Measurements from ENCODE around the gene NSUN2.
"Not testable (repeated sequence)": the region's sequence is repeated elsewhere in the genome, so short reads cannot be mapped to it uniquely, and the experiment has no call there.

The NSUN2 gene

GRCh38 chr5:6581559-6582426 lies 51.1 kb downstream of the NSUN2 start:
- DNase-seq: no peak

DNA sequence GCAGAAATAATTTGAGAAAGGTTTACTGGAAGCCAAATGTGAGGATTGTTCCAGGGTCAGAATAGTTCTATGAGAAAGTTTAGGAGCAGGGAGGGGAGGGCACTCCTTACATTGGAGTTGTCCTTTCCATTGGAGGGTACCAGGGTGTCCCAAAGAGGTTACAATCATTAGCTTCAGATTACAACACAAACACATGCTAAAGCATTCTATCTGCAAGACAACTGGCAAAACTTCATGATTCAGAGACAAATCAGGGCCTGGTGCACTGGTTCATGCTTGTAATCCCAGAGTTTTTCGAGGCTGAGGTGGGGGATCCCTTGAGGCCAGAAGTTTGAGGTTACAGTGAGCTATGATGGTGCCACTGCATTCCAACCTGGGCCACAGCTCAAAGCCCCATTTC lies 51.8 kb downstream of the NSUN2 start:
- no peak for DNase-seq

GRCh38 chr5:6579535-6579934 lies 53.3 kb downstream of the NSUN2 start:
- no peak for DNase-seq

- no peak for DNase-seq
These were observed 54.0 kb downstream of the NSUN2 start for GRCh38 chr5:6578676-6579343.

DNA sequence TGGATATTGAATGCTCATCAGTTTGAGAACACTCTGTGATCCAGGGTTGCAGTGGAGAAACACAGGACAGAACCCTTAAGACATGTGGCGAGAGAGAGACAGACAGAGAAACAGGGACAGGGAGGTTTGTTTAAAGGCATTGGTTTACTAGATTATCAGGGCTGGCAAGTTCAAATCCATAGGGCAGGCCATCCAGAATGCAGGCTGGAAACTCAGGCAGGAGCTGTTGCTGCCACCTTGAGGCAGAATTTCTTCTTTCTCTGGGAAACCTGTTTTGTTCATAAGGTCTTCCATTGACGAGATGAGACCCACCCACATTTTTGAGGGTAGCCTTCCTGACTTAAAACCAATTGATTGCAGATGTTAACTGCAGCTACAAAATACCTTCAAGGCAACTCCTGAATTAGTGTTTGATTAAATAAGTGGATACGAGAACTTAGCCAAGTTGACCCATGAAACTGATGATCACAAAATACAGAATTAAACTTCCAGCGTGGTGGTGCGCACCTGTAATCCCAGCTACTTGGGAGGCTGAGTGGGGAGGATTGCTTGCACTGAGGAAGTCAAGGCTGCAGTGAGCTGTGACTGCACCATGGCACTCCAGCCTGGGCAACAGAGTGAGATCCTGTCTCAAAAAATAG lies 55.9 kb downstream of the NSUN2 start:
- no peak for DNase-seq

- DNase-seq: no peak
These were observed 58.2 kb downstream of the NSUN2 start for GRCh38 chr5:6574537-6575245.

- DNase-seq: no peak
These were observed 58.7 kb downstream of the NSUN2 start for GRCh38 chr5:6574111-6574510.

- no peak for DNase-seq
These were observed 59.2 kb downstream of the NSUN2 start for GRCh38 chr5:6573651-6574101.

GRCh38 chr5:6572825-6573380 lies 59.9 kb downstream of the NSUN2 start:
- no peak for DNase-seq

DNA sequence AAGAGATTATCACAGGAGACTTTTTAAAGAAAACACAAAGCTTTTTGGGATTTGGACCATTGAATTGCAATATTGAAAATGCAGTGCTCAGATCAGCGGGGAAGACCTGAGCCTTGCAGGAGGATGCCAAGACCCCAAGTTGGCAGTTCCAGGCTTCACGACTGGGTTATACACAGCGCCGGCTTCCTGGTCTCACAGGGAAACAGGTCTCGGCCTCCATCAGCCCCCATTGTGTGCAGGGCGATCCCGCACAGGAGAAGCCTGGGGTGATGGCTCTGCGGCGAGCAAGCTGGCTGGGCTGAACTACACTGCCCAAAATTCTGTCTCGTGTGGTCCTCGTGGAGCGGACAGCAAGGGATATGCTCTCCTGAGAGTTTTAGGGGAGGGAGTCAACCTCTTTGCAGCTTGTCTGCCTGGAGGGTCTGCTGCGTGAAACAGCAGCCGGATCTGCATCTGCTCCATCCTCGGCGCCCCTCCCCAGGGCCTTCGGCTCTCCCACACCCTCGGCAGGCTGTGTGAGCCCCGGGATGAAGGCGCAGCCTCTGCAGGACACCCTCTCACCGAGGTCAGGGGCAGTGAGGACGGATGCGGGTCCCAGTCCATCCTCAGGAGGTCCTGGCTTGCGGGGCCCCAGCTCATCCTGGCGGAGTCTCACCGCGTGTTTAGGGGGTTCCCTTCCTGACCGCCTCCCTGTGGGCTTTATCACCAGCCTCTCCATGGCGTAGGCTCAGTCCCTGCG lies 60.6 kb downstream of the NSUN2 start:
- no peak for DNase-seq

GRCh38 chr5:6571607-6572006 lies 61.2 kb downstream of the NSUN2 start:
- DNase-seq: not testable (repeated sequence)

DNA sequence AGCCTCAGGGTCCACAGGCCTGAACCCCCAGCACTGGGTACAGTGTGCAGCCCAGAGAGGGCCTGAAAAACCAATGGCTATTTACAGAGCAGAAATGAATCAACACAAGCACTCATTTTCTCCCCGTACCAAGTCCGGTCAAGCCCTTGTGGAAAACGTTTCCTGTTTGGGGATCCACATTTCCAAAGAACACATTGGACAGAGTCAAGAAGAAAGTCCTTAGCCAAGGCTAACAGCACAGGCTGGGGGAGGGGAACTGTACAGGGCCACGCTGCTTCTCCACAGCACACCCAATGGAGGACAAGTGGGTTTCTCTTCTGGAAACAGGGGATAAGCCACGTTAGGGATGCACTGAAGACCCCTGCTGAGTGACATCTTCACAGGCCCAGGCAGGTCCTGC lies 62.3 kb downstream of the NSUN2 start:
- DNase-seq: no peak

- no peak for DNase-seq
These were observed 64.0 kb downstream of the NSUN2 start for GRCh38 chr5:6568889-6569288.

GRCh38 chr5:6568383-6568782 lies 64.5 kb downstream of the NSUN2 start:
- no peak for DNase-seq

GRCh38 chr5:6567835-6568234 lies 65.0 kb downstream of the NSUN2 start:
- DNase-seq: no peak

DNA sequence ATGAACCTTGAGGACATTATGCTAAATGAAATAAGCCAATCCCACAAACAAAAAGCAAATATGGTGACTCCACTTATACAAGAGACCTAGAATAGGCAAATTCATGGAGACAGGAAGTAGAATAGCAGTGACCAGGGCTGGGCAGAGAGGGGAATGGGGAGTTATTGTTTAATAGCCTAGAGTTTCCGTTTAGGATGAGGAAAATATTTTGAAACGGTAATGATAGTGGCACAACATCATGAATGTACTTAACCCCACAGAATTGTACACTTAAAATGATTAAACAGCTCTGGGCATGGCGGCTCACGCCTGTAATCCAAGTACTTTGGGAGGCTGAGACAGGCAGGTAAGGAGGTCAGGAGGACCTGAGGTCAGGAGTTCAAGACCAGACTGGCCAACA lies 65.8 kb downstream of the NSUN2 start:
- no peak for DNase-seq

GRCh38 chr5:6565492-6565891 lies 67.4 kb downstream of the NSUN2 start:
- DNase-seq: no peak

- DNase-seq: no peak
These were observed 74.9 kb downstream of the NSUN2 start for GRCh38 chr5:6557807-6558575.

DNA sequence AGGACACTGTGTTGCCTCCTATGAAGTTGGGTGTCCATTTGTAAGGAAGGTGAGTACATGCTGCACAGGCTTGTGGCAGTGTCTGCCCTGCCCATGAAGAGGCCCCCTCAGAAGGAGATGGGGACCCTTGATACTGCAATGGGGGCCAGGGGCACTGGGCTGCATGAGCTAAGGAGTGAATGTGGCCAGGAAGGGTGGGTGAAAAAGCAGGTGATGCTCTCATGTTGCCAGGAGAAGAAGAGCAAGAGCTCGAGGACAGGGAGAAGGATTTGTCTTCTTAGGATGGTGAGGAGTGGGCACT lies 76.1 kb downstream of the NSUN2 start:
- no peak for DNase-seq

GRCh38 chr5:6556089-6556801 lies 76.6 kb downstream of the NSUN2 start:
- no peak for DNase-seq

DNA sequence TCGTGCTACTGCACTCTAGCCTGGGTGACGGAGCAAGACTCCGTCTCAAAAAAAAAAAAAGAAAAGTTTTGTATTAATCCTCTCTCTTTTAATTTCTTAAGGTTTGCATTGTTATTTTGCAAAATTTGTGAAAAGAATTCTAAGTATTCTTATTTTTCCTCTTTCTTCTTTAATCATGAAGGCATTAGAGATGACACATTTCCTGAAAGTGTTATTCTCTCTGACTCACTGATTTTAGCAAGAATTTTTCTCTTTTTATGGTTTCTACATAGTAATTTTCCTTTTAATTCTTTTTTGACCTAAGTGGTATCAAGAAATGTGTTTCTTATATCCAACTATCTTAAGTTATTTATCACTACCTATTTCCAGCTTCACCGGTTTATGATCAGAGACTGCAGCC lies 78.0 kb downstream of the NSUN2 start:
- DNase-seq: no peak

Data from stimulated activated CD4-positive, alpha-beta T cell treated with anti-CD3 and anti-CD28 coated beads, Interleukin-4, amount 100 ng/mL, for 4 hours (primary cell).